GM18861 (cell line): Measurements from ENCODE around the gene PDRG1.

Source experiments
- ATAC-seq: cut with Tn5 transposase; IDR thresholded peaks from one replicate; pipeline ENCODE4 v1.9.1; 2021; ENCODE audit not compliant: unreplicated experiment

Gene PDRG1

DNA sequence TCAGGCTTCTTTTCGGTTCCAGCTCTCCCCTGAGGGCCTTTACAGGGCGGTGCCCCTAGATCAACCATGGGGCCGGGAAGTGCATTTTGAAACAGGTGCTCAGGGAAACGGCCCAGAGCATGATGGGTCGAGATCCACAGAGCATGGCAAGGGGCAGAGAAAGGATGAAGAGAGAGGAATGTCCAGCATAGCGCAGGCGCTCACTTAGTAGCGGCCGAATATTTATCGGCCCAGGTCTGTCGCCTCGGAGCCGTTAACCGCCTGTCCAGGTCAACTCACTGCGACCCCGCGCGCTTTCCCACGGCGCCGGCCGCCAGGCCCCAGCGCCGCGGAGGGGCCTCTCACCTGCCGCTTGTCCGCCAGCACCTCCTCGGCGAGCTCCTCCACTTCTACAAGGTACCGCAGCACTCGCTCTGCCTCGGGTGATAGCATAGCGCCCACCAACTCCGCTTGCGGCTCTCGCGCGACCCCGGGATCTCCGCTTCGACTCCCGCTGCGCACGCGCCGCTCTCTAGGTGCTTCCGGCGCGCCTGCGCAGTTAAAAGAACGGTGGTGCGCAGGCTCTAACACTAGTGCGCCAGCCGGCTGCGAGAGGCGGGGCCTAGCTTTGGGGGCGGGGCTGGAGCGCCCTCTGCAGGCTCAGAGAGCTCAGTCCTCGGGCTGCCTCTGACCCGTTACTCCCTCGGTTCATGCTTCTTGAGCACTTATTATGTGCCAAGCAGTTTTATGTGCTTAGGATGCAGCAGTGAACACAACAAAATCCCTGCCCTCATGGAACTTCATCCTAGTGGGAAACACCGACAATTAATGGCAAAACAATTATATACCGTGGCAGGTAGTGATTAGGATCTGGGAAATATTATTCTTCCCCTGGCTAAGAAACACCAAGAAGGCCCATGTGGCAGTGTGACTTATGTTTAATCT lies at the start of gene PDRG1:
PDRG1 (minus strand) TSS at position 517 of the 924 bp plus-strand sequence; CDS start at position 432, 85 bp downstream.
- ATAC-seq: peak; percentile 92

DNA sequence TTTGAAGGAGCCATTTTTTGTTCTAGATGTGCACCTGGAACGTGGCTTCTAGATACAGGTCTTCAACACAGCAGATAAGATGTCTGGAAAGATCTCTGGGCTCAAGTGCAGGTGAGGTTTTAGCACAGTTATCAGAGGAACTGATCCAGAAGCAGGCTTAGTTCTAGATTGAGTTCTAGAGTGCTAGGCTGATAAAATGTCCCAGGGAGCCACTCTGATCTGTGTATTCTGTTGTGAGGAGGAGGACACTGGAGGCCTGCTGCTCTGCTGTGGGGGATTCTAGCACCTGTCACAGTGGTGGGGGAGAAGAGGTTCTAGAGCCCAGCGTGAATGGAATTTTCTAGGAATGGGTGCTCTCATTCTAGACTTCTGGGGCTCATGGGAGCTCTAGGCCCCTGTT lies 46.4 kb upstream of the PDRG1 start:
- no peak for ATAC-seq

DNA sequence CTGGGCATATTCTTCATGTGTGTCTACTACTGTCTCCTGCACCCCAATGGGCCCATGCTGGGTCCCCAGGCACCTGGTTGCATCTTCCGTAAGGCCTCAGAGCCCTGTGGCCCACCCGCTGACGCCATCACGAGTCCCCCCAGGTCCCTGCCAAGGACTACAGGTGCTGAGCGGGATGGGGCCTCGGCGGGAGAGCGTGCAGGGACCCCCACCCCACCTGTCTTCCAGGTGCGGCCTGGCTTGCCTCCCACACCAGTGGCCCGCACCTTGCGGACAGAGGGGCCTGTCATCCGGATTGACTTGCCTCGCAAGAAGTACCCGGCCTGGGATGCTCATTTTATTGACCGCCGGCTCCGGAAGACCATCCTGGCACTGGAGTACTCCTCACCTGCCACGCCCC lies 45.1 kb upstream of the PDRG1 start:
- no peak for ATAC-seq

DNA sequence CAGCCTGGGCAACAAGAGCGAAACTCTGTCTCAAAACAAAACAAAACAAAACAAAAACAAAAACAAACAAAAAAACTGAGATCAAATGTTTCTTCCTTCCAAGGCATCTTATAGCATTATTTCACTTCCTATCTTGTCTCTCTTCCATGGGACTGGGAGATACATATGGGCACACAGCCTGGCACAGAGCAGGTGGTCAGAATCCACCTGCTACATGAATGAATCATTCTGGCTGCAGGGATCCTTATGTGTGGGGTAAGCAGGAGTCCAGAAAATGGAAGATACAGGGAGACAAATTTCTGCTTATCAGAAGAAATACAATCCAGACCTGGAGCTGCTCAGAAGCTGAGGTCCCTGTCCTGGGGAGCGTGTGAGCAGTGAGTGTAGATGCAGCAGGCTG lies 40.2 kb upstream of the PDRG1 start:
- ATAC-seq: no peak

DNA sequence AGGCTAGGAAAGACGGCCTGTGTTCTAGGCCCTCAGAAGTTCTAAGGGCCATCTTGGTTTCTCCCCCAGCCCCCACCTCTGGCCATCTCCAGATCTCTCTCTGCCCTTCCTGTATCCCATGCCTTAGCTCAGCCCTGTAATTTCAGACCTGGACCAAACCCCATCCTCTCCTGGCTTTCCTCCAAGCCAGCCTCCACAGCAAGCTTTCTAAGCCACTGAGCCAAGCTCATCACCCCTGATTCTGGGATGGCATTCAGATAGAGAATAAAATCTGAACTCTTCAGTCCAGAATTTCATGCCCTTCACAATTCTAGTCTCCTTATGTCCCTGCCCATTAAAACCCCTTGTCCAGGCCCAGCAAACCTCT lies 39.5 kb upstream of the PDRG1 start:
- no peak for ATAC-seq

DNA sequence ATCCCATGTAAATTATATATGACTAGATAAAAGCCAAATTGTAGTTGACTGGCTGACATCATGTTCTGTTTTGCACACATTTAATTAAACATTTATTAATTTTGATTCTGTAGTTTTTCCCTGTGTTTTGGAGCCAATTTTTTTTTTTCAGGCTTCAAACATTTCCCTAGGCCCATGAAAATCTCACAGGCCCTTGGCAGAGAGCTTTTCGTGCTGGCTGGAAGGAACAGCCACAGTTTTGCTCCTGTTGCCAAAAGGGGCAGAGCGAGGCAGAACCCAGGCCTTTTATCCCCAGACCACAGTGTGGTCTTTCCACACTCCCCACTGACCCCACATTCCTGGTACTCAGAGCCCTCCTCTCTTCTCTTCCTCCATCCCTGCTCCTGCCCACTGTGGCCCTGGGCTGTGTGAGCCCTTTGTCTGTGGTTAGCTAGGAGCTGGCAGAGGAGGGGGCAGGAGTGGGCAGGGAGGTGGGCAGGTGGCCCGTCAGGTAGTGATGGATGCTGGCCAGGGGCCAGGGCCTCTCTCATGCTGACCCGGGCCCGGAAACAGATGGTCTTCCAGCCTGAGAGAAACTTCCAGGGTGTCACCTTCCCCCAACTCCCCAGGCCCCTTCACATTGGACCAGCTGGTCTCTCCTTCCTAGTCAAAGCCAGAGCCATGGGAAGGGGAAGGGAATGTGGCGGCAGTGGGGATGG lies 38.9 kb upstream of the PDRG1 start:
- no peak for ATAC-seq

DNA sequence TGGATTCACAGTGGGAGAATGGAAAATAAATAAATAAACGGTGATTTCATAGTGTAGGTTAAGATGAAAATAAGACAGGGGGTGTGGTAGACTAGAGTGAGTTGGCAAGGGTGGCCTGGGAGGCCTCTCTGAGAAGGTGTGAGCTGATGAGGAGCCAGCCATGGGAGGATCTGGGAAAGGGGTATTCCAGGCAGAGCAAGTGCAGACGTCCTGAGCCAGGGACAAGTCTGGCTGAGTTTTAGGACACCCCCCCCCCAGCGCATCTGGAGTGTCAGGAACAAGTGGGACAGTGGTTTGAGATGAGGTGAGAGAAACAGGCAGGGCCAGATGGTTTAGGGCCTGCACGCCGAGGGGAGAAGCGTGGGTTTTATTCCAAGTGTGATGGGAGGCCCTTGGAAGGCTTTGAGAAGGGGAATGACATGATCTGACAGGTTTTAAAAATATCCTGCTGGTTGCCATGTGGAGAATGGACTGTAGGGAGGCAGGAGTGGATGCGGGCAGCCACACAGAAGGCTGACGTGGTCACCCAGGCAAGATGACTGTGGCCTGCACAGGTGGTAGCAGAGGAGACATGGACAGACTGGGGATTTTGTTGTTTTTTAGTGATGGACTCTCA lies 37.3 kb upstream of the PDRG1 start:
- ATAC-seq: no peak

DNA sequence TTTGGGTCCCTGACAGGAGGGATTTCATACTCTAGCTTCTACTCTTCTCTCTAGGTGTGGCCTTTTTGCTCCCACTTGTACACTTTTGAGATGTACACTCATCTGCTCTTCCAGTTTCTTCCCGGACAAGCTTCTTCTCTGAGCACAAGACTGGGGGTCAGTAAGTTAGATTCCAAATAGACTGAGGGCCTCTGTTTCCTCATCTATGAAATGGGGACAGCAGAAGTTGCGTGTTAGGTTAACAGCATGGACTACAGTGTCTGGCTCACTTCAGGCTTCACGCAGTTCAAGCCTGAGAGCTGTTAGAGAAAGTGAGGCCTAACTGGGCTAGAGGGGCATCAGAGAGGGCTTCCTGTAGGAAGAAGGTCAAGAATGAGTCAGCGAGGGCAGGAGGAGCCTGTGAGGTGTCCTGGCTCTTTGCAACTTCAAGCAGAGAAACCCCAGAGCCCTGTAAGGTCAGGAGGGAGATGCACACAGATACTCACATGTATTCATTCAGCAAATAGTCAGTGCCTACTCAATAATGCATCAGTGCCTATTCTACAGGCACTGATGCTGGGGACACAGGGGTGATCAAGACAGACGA lies 36.7 kb upstream of the PDRG1 start:
- ATAC-seq: no peak

DNA sequence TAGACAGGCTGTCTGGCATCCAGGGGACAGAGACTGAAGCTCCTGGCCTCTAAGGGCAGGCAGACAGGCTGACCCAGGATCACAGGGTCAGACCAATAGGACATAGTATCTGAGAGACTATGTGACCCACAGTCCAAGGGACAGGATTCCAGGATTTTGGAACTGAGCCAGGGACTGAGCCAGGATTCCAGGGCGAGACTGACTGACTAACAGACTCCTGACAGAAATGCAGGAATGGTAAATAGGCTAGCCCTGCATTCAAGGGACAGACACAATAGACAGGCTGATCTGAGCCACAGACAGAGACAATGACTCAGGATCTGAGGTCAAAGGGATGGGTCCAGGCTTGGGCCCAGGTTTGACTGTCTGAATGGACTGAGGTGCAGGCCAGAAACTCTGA lies 35.9 kb upstream of the PDRG1 start:
- no peak for ATAC-seq

DNA sequence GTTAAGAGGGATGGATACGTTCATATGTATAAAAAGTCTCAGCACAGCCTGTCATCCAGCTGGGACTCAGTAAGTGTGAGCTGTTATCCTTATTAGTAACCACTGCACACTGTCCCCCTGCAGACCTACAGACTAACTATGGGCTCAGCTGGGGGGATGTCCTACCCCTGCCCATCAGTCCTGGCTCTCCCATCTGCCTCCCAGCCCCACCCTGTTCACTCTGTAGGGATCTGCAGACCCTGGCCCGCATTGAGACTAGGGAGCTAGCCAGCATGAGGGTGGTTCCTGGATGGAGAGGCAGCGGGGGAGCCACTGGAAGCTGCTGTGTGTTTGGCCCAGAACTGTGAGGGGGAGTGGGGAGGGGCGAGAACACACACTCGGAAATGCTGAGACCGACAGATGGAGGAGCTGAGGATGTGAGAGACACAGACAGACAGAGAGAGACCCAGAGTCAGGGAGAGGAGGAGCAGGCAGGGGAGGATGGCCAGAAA lies 33.2 kb upstream of the PDRG1 start:
- no peak for ATAC-seq

DNA sequence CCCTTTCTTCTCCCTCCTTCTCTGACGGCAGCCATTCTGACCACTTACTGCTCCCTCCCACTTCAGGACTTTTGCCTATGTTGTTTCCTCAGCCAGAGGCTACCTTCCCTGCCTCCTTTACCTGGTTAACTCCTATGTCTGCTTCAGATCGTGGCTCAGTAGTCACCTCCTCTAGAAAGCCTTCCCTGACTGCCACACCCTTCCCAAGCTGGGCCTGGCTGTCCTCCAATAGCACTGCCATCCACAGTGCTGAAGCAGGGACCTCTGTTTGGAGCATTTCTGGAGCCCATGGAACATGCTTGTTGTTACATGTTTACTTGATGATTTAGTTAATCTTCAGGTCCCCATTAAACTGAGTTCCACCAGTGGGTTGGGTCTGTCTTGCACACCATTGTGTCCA lies 29.9 kb upstream of the PDRG1 start:
- ATAC-seq: no peak

DNA sequence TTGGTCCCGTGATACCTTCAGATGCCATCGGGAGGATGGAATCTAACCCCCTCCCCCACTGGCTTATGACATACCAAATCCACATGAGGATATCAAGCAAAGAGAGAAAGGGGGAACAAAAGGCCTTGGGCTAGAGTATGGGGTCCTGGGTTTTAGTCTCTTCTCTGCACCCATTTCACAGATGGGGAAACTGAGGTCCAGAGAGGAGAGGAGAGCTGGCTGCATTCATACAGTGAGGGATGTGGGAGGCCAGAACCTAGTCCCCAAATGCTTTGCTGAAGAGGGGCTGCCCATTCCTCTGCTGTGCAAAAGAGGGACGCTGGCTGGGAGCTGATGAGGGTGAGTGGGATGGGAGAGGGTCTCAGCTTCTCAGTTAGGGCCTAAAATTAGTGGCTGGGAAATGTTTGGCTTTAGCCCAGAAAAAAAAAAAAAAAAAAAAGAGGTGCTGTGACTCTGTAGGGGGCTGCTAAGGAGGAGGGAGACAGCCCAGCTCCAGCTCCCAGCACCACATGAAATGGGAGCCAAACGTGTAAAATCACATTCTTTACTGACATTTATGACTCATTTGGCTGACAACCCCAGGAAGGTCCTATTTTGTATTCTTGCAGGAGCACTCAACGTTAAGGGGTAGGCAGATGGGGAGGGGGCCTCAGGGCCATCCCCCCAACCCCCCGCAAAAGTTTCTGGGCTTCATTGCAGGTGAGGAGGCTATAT lies 28.0 kb upstream of the PDRG1 start:
- no peak for ATAC-seq

DNA sequence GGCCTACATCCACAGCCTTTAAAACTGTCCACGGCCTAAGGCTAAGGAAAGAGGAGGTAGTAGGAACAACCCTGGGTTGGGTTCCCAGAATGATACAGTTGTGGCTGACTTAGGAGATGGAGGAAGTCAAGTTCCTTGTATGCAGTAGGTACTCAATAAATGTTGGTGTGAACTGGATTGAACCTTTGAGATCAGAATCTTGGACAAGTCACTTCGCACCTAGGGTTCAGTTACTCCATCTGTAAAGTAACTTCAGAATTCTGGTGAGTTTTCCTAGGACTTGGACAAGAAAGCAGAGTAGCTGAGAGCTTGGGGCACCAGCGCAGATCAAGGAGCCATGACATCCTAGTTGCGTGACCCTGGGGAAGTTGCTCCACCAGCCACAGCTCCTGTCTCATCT lies 25.2 kb upstream of the PDRG1 start:
- ATAC-seq: no peak

DNA sequence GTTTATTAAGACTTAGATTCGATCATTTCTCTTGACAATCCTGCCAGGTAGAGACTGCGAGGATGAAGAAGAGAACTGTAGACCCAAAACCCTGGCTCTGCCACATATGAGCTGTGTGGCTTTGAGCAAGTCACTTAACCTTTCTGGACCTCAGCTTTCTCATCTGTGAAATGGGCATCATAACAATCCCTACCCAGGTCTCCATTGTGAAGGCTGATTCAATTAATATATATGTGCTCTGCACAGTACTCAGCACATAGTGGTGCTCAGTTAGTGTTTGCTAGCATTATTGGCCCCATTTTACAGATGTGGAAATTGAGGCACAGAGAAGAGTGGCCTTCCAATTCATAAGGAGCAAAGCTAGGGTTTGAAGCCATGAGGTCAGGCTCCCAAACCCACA lies 24.0 kb upstream of the PDRG1 start:
- no peak for ATAC-seq

DNA sequence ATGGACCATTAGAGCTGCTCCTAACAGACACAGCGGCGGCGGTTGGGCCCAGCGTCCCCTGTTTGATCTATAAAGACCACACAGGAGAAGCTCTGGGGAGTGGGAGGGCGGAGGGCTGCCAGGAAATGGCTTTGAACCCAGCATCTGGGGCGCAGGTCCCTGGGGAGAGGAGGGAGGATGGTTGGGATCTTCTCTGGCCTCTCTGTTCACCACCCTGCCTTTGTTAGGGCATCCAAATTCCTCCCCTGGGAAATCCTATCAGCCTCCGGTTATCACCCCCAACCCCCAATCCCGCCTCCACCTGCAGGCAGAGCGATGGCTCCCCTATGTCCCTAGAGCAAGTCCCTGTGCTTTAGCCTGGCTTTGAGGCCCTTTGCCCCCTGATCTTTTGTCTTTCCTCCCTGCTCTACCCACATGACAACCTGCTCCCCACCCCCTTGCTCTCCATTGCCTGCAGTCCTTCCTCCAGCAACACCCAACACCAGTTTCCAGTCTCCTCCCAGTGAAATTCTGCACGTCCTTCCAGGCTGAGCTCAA lies 23.2 kb upstream of the PDRG1 start:
- no peak for ATAC-seq

DNA sequence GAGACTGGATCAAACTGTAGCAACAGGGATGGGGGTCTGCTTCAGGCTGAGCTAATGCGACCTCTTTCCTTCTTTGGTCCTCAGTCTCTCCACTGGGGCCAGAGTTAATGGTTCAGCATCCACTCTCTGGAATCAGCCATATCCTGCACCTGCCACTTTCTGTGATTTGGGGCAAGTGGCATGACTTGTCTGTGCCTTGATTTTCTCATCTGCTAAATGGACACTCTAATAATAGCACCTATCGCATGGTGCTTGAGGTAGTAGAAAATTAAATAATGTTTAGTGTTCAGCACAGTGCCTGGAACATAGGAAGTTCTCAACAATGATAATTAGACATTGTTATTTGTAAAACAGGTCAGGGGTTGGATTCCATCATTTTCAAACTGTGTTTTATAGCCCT lies 22.4 kb upstream of the PDRG1 start:
- no peak for ATAC-seq

DNA sequence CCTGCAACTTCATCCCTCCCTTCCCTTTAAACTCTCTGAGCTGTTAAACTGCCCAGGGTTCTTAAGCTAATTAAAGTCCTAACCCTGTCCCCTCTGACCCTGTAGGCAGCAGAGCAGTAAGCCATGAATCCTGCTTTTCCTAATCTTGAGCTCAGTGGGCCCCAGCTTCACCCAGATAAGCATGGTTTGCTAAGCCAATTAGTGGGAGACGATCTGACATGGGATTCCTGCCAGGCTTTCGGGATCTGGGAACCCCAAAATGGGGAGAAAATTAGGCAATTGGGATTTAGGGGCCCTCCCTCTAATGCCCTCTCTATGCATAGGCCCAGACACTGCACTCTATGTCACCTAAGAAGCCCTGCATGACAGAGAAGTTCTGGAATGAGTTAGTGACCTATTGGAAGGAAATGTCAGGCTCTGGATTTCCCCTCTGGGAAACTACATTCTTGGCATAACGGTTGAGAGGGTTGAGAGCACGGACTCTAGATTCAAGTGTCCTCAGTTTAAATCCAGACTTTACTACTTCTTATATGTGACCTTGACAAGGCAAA lies 20.7 kb upstream of the PDRG1 start:
- ATAC-seq: no peak

DNA sequence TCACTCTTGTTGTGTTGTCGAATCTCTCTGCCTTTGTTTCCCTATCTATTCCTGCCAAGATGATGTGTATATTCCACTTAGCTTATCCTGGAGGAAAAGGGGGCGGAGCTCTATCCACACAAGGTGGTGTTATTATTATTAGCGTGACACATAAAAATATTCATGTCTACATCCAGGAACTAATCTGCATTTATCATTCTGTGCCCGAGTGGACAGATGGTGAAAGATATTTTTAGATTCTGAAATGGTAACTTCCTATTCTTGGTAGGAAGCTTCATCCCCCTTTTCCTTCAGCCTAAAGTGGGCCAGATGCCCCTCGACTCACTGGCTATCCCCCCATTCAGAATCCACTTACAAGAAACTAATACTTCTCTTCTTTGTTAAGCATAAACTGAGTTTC lies 18.1 kb upstream of the PDRG1 start:
- no peak for ATAC-seq

DNA sequence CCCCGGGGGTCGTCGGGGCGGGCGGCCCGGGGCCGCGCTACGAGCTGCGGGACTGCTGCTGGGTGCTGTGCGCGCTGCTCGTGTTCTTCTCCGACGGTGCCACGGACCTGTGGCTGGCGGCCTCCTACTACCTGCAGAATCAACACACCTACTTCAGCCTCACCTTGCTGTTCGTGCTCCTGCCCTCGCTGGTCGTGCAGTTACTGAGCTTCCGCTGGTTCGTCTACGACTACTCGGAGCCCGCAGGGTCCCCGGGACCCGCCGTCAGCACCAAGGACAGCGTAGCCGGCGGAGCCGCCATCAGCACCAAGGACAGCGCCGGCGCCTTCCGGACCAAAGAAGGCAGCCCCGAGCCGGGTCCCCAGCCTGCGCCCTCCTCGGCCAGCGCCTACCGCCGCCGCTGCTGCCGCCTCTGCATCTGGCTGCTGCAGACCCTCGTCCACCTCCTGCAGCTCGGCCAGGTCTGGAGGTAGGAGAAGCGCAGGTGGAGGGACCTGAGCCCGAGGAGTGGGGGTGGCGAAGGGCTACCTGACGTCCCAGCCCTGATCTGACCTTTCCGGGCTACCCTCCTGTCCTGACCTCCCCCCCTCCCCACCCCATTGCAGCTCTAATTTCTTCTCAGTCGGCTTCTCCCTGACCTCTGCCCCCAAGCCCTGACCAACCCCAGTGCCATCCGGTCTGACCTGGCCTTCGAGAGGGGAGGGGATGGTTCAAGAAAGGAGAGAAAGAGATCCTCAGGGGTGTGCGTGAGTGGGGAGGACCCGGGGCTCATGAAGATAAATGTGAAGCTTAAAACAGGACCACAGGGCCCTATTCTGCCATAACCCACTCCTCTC lies 16.7 kb upstream of the PDRG1 start:
- ATAC-seq: no peak
